Upper lobe of right lung (tissue), 1 donor: ENCODE data around the gene TCIRG1. TPM values are rescaled to one million over a fixed set of nuclear protein-coding genes. Genes with fewer than 3 reads are reported as not detected.

Experiments
- ATAC-seq: fragments of 200-7000 bp; cut with Tn5 transposase; one replicate; pipeline ENCODE4 v1.9.1; 2020; ENCODE audit warnings: mild to moderate bottlenecking, moderate library complexity
- DNase-seq: peaks from one replicate; pipeline ENCODE4 v3.0.0-alpha.2; 2020
- H3K27ac ChIP-seq: fragments of 200-600 bp; one replicate; pipeline ENCODE4 v1.8.0; 2022
- H3K27me3 ChIP-seq: fragments of 200-600 bp; one replicate; pipeline ENCODE4 v1.8.0; 2022; ENCODE audit warnings: mild to moderate bottlenecking
- H3K36me3 ChIP-seq: fragments of 200-600 bp; one replicate; pipeline ENCODE4 v1.8.0; 2022
- H3K4me1 ChIP-seq: fragments of 200-600 bp; one replicate; pipeline ENCODE4 v1.8.0; 2022
- H3K4me3 ChIP-seq: fragments of 200-600 bp; one replicate; pipeline ENCODE4 v1.8.0; 2022; ENCODE audit warnings: mild to moderate bottlenecking
- H3K9me3 ChIP-seq: fragments of 200-600 bp; one replicate; pipeline ENCODE4 v1.8.0; 2022
- intact Hi-C: fragments of 100-400 bp; cut with DNase I; formaldehyde crosslinking; loops from one replicate; pipeline ENCODE4 v1.11.0; 2022
- total RNA-seq: library from RNA; stranded (reverse); fragmentation: NEBNext Ultra II Directional; extraction: Animal tissue kit (Norgen Biotek cat#: 25700); gene quantifications from one replicate; pipeline ENCODE4 v1.2.1, GENCODE V29; 2021
- TF ChIP-seq, protein P1 (sequence below): fragments of 200-600 bp; IDR thresholded peaks from one replicate; pipeline ENCODE4 v1.8.0; 2022; ENCODE audit warnings: antibody characterized with exemption
- donor health status: DM: no; HTN: yes; CAD: no; lungs with severe emphysema.

Gene TCIRG1
- total RNA-seq, 1 donor from 2014 or later = 216 TPM

- no peaks in the 10 kb centered on the region for H3K27me3 ChIP-seq
- no peaks in the 10 kb centered on the region for H3K9me3 ChIP-seq
- peaks cover 22% of the 10 kb centered on the region for H3K36me3 ChIP-seq
- ATAC-seq (no peak), DNase-seq (peak; percentile 69)
- peak overlapping the region; percentile 94 for H3K27ac ChIP-seq
- intact Hi-C loops = no loop called here
- TF ChIP-seq, protein P1, sequence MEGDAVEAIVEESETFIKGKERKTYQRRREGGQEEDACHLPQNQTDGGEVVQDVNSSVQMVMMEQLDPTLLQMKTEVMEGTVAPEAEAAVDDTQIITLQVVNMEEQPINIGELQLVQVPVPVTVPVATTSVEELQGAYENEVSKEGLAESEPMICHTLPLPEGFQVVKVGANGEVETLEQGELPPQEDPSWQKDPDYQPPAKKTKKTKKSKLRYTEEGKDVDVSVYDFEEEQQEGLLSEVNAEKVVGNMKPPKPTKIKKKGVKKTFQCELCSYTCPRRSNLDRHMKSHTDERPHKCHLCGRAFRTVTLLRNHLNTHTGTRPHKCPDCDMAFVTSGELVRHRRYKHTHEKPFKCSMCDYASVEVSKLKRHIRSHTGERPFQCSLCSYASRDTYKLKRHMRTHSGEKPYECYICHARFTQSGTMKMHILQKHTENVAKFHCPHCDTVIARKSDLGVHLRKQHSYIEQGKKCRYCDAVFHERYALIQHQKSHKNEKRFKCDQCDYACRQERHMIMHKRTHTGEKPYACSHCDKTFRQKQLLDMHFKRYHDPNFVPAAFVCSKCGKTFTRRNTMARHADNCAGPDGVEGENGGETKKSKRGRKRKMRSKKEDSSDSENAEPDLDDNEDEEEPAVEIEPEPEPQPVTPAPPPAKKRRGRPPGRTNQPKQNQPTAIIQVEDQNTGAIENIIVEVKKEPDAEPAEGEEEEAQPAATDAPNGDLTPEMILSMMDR = no peak
- H3K4me1 ChIP-seq = peaks cover 52% of the 10 kb centered on the region
- no peak overlapping the region for H3K4me3 ChIP-seq
These were observed 1.2 kb upstream of the TCIRG1 start for GRCh38 chr11:68037411-68038225.

DNA sequence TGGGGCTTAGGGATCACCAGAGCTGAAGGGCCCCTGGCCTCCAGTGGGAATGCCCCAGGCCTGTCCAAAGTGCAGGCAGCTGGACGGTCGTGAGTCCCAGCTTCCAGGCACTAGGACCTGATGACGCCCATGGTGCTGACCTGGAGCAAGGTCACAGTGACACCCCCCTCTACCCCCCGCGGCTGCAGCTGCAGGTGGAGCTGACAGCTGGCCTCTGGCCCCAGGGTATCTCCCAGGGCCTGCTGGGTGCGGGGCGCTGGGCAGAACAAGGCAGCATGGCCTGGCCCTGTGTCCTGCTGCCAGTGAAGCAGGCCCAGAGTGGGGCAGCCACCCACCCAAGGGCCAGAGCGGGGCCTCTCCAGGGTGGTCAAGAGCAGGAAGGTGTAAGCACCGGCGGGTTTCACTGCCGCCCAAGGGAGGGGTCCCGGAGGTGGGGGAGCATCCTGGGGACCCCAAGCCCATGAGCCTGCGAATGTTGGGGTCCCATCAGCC lies 553 bp upstream of the TCIRG1 start:
- peaks cover 22% of the 10 kb centered on the region for H3K36me3 ChIP-seq
- peak overlapping the region; percentile 94 for H3K27ac ChIP-seq
- TF ChIP-seq, protein P1 = no peak
- ATAC-seq = no peak
- intact Hi-C loops = no loop called here
- no peaks in the 10 kb centered on the region for H3K27me3 ChIP-seq
- H3K9me3 ChIP-seq = no peaks in the 10 kb centered on the region
- H3K4me1 ChIP-seq = peaks cover 52% of the 10 kb centered on the region
- peak overlapping the region; percentile 98 for H3K4me3 ChIP-seq
- DNase-seq = peak; percentile 72

DNA sequence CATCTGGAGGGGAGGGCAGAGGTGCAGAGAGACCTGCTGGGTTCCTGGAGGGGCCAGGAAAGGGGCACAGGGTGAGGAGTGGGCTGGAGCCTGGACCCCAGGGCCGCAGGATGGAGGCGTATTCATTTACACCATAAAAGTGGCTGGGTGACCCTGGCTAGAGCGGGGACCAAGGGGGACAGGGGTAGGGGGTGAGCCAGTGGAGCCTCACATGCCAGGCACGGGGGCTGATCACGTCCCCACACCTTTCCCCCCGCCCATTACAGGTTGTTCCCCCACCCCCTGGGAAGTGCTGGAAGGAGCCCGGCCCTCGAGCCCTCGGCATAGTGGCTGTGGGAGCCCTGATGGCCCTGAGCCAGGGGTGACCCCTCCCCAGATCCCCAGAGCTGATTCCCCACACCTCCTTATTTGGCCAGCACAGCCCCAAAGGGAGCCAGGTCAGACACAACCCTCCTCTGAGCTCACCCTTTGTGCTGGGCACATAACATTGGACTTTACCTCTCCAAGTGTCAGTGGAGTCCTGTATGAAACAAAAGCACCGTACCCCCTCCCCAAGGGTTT lies 781 bp downstream of the TCIRG1 start:
- Histone ChIP-seq H3K9me3 (no peaks in the 10 kb centered on the region), H3K4me3 (peak overlapping the region; percentile 98), H3K27me3 (no peaks in the 10 kb centered on the region), H3K27ac (peak overlapping the region; percentile 94), H3K36me3 (peaks cover 22% of the 10 kb centered on the region), H3K4me1 (peaks cover 47% of the 10 kb centered on the region)
- TF ChIP-seq, protein P1 = no peak
- DNase-seq = peak; percentile 67
- intact Hi-C loops = no loop called here
- no peak for ATAC-seq

GRCh38 chr11:68040101-68040956 lies 1.5 kb downstream of the TCIRG1 start:
- ATAC-seq (peak; percentile 45), DNase-seq (peak; percentile 87)
- intact Hi-C loops = no loop called here
- peaks cover 47% of the 10 kb centered on the region for H3K4me1 ChIP-seq
- peaks cover 30% of the 10 kb centered on the region for H3K36me3 ChIP-seq
- H3K9me3 ChIP-seq = no peaks in the 10 kb centered on the region
- H3K27ac ChIP-seq = peak overlapping the region; percentile 94
- no peaks in the 10 kb centered on the region for H3K27me3 ChIP-seq
- TF ChIP-seq, protein P1 = no peak
- H3K4me3 ChIP-seq = peak overlapping the region; percentile 98

- no peaks in the 10 kb centered on the region for H3K9me3 ChIP-seq
- TF ChIP-seq, protein P1 = no peak
- peak overlapping the region; percentile 98 for H3K4me3 ChIP-seq
- H3K27ac ChIP-seq = peak overlapping the region; percentile 94
- peak; percentile 65 for DNase-seq
- H3K4me1 ChIP-seq = peaks cover 44% of the 10 kb centered on the region
- intact Hi-C loops = no loop called here
- peaks cover 34% of the 10 kb centered on the region for H3K36me3 ChIP-seq
- H3K27me3 ChIP-seq = no peaks in the 10 kb centered on the region
- no peak for ATAC-seq
These were observed 2.2 kb downstream of the TCIRG1 start for GRCh38 chr11:68040957-68041591.
